ENCODE data around the gene HIVEP2.

HIVEP2 gene

GRCh38 chr6:142810952-142811514 is 133.9 kb downstream of the HIVEP2 start:
- no peak for DNase-seq

- DNase-seq = no peak
These were observed 135.0 kb downstream of the HIVEP2 start for GRCh38 chr6:142809947-142810346.

- no peak for DNase-seq
These were observed 136.4 kb downstream of the HIVEP2 start for GRCh38 chr6:142808405-142809061.

- DNase-seq = no peak
These were observed 139.9 kb downstream of the HIVEP2 start for GRCh38 chr6:142805042-142805441.

GRCh38 chr6:142804490-142804889 is 140.5 kb downstream of the HIVEP2 start:
- DNase-seq = no peak

GRCh38 chr6:142803495-142804058 is 141.4 kb downstream of the HIVEP2 start:
- no peak for DNase-seq

- DNase-seq = no peak
These were observed 141.9 kb downstream of the HIVEP2 start for GRCh38 chr6:142803032-142803431.

- DNase-seq = no peak
These were observed 142.9 kb downstream of the HIVEP2 start for GRCh38 chr6:142802124-142802523.

- DNase-seq = no peak
These were observed 144.7 kb downstream of the HIVEP2 start for GRCh38 chr6:142800240-142800639.

- no peak for DNase-seq
These were observed 145.3 kb downstream of the HIVEP2 start for GRCh38 chr6:142799639-142800038.

- no peak for DNase-seq
These were observed 147.8 kb downstream of the HIVEP2 start for GRCh38 chr6:142797159-142797558.

GRCh38 chr6:142796571-142796970 is 148.4 kb downstream of the HIVEP2 start:
- no peak for DNase-seq

- no peak for DNase-seq
These were observed 149.0 kb downstream of the HIVEP2 start for GRCh38 chr6:142796024-142796423.

- DNase-seq = no peak
These were observed 150.6 kb downstream of the HIVEP2 start for GRCh38 chr6:142794424-142794823.

- no peak for DNase-seq
These were observed 154.7 kb downstream of the HIVEP2 start for GRCh38 chr6:142790257-142790656.

- DNase-seq = no peak
These were observed 157.6 kb downstream of the HIVEP2 start for GRCh38 chr6:142787422-142787821.

- no peak for DNase-seq
These were observed 158.5 kb downstream of the HIVEP2 start for GRCh38 chr6:142786476-142786875.

- peak; percentile 31 for DNase-seq
These were observed 160.6 kb downstream of the HIVEP2 start for GRCh38 chr6:142784344-142784743.

- no peak for DNase-seq
These were observed 161.5 kb downstream of the HIVEP2 start for GRCh38 chr6:142783499-142783898.

GRCh38 chr6:142781129-142781528 is 163.8 kb downstream of the HIVEP2 start:
- no peak for DNase-seq

GRCh38 chr6:142773859-142774648 is 170.9 kb downstream of the HIVEP2 start:
- no peak for DNase-seq

- no peak for DNase-seq
These were observed 171.7 kb downstream of the HIVEP2 start for GRCh38 chr6:142773324-142773723.

GRCh38 chr6:142771162-142771561 is 173.8 kb downstream of the HIVEP2 start:
- no peak for DNase-seq

- no peak for DNase-seq
These were observed 179.7 kb downstream of the HIVEP2 start for GRCh38 chr6:142765306-142765705.
